HG02623 (cell line): Measurements from ENCODE around the gene MOB3A.

ENCODE experiments used
- ATAC-seq: cut with Tn5 transposase; IDR thresholded peaks from one replicate; pipeline ENCODE4 v1.9.1; 2021; ENCODE audit warnings: moderate library complexity; ENCODE audit not compliant: unreplicated experiment

Gene MOB3A

GRCh38 chr19:2060884-2061494 lies 35.1 kb downstream of the MOB3A start:
- peak; percentile 18 for ATAC-seq

- ATAC-seq = no peak
Observed at GRCh38 chr19:2059422-2060201, 36.5 kb downstream of the MOB3A start.

GRCh38 chr19:2058570-2059421 lies 37.3 kb downstream of the MOB3A start:
- ATAC-seq = no peak

GRCh38 chr19:2057484-2058469 lies 38.3 kb downstream of the MOB3A start:
- no peak for ATAC-seq

GRCh38 chr19:2056837-2057192 lies 39.3 kb downstream of the MOB3A start:
- no peak for ATAC-seq

- no peak for ATAC-seq
Observed at GRCh38 chr19:2055931-2056836, 39.9 kb downstream of the MOB3A start.

GRCh38 chr19:2054763-2055162 lies 41.4 kb downstream of the MOB3A start:
- no peak for ATAC-seq

GRCh38 chr19:2053601-2054389 lies 42.3 kb downstream of the MOB3A start:
- no peak for ATAC-seq

GRCh38 chr19:2051773-2052704 lies 44.1 kb downstream of the MOB3A start:
- no peak for ATAC-seq

- peak; percentile 47 for ATAC-seq
Observed at GRCh38 chr19:2050991-2051772, 44.9 kb downstream of the MOB3A start, which contains the start of gene MKNK2. Gene MKNK2 (minus strand): TSS chr19:2051244. CDS start chr19:2050851, 393 bp downstream.

GRCh38 chr19:2050349-2050990 lies 45.7 kb downstream of the MOB3A start:
- peak; percentile 20 for ATAC-seq

- no peak for ATAC-seq
Observed at GRCh38 chr19:2049741-2050348, 46.3 kb downstream of the MOB3A start.

GRCh38 chr19:2048959-2049740 lies 47.0 kb downstream of the MOB3A start:
- ATAC-seq = no peak

GRCh38 chr19:2048104-2048958 lies 47.8 kb downstream of the MOB3A start:
- no peak for ATAC-seq
